Gastrocnemius medialis (tissue), 4 donors: ENCODE data around the gene ANXA2. TPM values are rescaled to one million over a fixed set of nuclear protein-coding genes. Genes with fewer than 3 reads are reported as not detected.

Experiments
- ATAC-seq, 2 donors: fragments of 150-250 bp; one replicate each; pipeline ENCODE4 v1.9.1; 2016
- DNase-seq, 2 donors: peaks; one replicate each; pipeline ENCODE4 v3.0.0-alpha.2; 2019
- H3K27ac ChIP-seq, 4 donors: fragments of 200-600 bp; sonication (generic); 1 replicate in 1 of 4; 2 replicates in 3 of 4; pipeline ENCODE4 v1.5.1; 2016 to 2018; ENCODE audit warnings: mild to moderate bottlenecking in 2 of 4, moderate library complexity in 1 of 4
- H3K27me3 ChIP-seq, 3 donors: fragments of 200-600 bp; sonication (generic) in 2 of 3; 1 replicate in 1 of 3; 2 replicates in 2 of 3; pipeline versions ENCODE4 v1.5.1 to v1.6.0; 2016 to 2019; ENCODE audit warnings: mild to moderate bottlenecking in 1 of 3, moderate library complexity in 1 of 3
- H3K36me3 ChIP-seq, 2 donors: fragments of 200-600 bp; sonication (generic) in 1 of 2; one replicate each; pipeline ENCODE4 v1.5.1; 2017 to 2018
- H3K4me1 ChIP-seq, 2 donors: fragments of 200-600 bp; sonication (generic) in 1 of 2; one replicate each; pipeline ENCODE4 v1.5.1; 2016 to 2017; ENCODE audit warnings: mild to moderate bottlenecking in 2 of 2
- H3K4me3 ChIP-seq, 4 donors: fragments of 200-600 bp; sonication (generic) in 3 of 4; 1 replicate in 1 of 4; 2 replicates in 3 of 4; pipeline ENCODE4 v1.5.1; 2016 to 2019; ENCODE audit warnings: mild to moderate bottlenecking in 2 of 4
- H3K9me3 ChIP-seq, 3 donors: fragments of 200-600 bp; sonication (generic) in 2 of 3; 1 replicate in 1 of 3; 2 replicates in 2 of 3; pipeline ENCODE4 v1.5.1; 2016 to 2019
- CTCF ChIP-seq, 5 experiments: fragments of 450-650 bp in 3 of 5; fragments of 200-600 bp in 2 of 5; sonication (generic) in 2 of 5; IDR thresholded peaks in 4 of 5; conservative IDR thresholded peaks in 1 of 5; 1 replicate in 4 of 5; 2 replicates in 1 of 5; pipeline ENCODE4 v1.5.1; 2016 to 2019; ENCODE audit warnings: antibody characterized with exemption in 5 of 5, mild to moderate bottlenecking in 3 of 5, moderate library complexity in 3 of 5
- POLR2A ChIP-seq, 2 donors: fragments of 450-650 bp; IDR thresholded peaks; one replicate each; pipeline ENCODE4 v1.6.1; 2017; ENCODE audit warnings: antibody characterized with exemption in 2 of 2, mild to moderate bottlenecking in 2 of 2, moderate library complexity in 2 of 2
- in situ Hi-C, 4 donors: fragments of 200-750 bp; cut with MboI; loops; one replicate each; pipeline versions ENCODE4 v1.15.0 to v1.8.0; 2017; ENCODE audit warnings: low sequenced_read_pairs in 4 of 4
- intact Hi-C: fragments of 100-400 bp; cut with DNase I; formaldehyde crosslinking; loops from one replicate; pipeline ENCODE4 v1.15.1; 2023; ENCODE audit warnings: low total_unique reads
- total RNA-seq, 4 donors: library from RNA; depleted of rRNA; stranded (reverse); fragments of >200 nt; gene quantifications; one replicate each; pipeline versions ENCODE4 v1.1.0 to v1.2.3, GENCODE V29; 2016

The ANXA2 gene
- total RNA-seq, 4 donors from 2014 or later: 266 to 386 (median 323) TPM

- peaks cover 4 to 95% of the 10 kb centered on the region in 2 donors for H3K36me3 ChIP-seq
- in situ Hi-C loops: loop anchor here in 2 of 4 donors (10.0 kb wide), 1 partner anchor 94 kb away; no protein-coding TSS in a partner anchor
Measured at GRCh38 chr15:60351066-60351465, 46.7 kb downstream of the ANXA2 start.

GRCh38 chr15:60350108-60350507 lies 47.7 kb downstream of the ANXA2 start:
- no peak for DNase-seq
- in situ Hi-C loops: loop anchor here in 2 of 4 donors (10.0 kb wide), 1 partner anchor 95 kb away; no protein-coding TSS in a partner anchor
- H3K9me3 ChIP-seq: no peaks in the 10 kb centered on the region
- no peak overlapping the region for H3K27ac ChIP-seq
- TF ChIP-seq CTCF (IDR thresholded peaks at IDR 0.05 in 4 of 5, conservative IDR thresholded peaks at IDR 0.05 in 1 of 5): no peak
- no peak for TF ChIP-seq POLR2A (IDR thresholded peaks at IDR 0.05)
- H3K4me3 ChIP-seq: no peak overlapping the region
- peaks cover 4 to 95% of the 10 kb centered on the region in 2 donors for H3K36me3 ChIP-seq
- intact Hi-C loops: no loop called here
- no peaks in the 10 kb centered on the region for H3K27me3 ChIP-seq
- no peak for ATAC-seq
- H3K4me1 ChIP-seq: no peaks in the 10 kb centered on the region

More at GRCh38 chr15:60351066-60351465, 46.7 kb downstream of the ANXA2 start:
- Histone ChIP-seq H3K4me1 (no peaks in the 10 kb centered on the region), H3K9me3 (no peaks in the 10 kb centered on the region), H3K27ac (no peak overlapping the region), H3K27me3 (no peaks in the 10 kb centered on the region), H3K4me3 (no peak overlapping the region)
- TF ChIP-seq CTCF (IDR thresholded peaks at IDR 0.05 in 4 of 5, conservative IDR thresholded peaks at IDR 0.05 in 1 of 5): no peak
- no peak for TF ChIP-seq POLR2A (IDR thresholded peaks at IDR 0.05)
- ATAC-seq (no peak), DNase-seq (no peak)
- intact Hi-C loops: no loop called here

- TF ChIP-seq CTCF (IDR thresholded peaks at IDR 0.05 in 4 of 5, conservative IDR thresholded peaks at IDR 0.05 in 1 of 5) (no peak), POLR2A (IDR thresholded peaks at IDR 0.05) (no peak)
- H3K27ac ChIP-seq: no peak overlapping the region
- ATAC-seq (no peak), DNase-seq (no peak)
- H3K9me3 ChIP-seq: no peaks in the 10 kb centered on the region
- H3K27me3 ChIP-seq: no peaks in the 10 kb centered on the region
- peaks cover 4 to 95% of the 10 kb centered on the region in 2 donors for H3K36me3 ChIP-seq
- H3K4me3 ChIP-seq: no peak overlapping the region
- intact Hi-C loops (no loop called here), in situ Hi-C loops (loop anchor here in 1 of 4 donors (25.0 kb wide), 1 partner anchor 112 kb away; no protein-coding TSS in a partner anchor)
- H3K4me1 ChIP-seq: no peaks in the 10 kb centered on the region
Measured at GRCh38 chr15:60349589-60349988, 48.2 kb downstream of the ANXA2 start.

GRCh38 chr15:60347480-60348049 lies 50.2 kb downstream of the ANXA2 start:
- TF ChIP-seq POLR2A (IDR thresholded peaks at IDR 0.05): no peak
- TF ChIP-seq CTCF (IDR thresholded peaks at IDR 0.05 in 4 of 5, conservative IDR thresholded peaks at IDR 0.05 in 1 of 5): no peak
- DNase-seq (no peak), ATAC-seq (no peak)
- H3K36me3 ChIP-seq: peaks cover 4 to 77% of the 10 kb centered on the region in 2 donors
- no peaks in the 10 kb centered on the region for H3K4me1 ChIP-seq
- no peak overlapping the region for H3K27ac ChIP-seq
- H3K27me3 ChIP-seq: no peaks in the 10 kb centered on the region
- intact Hi-C loops (no loop called here), in situ Hi-C loops (loop anchor here in 1 of 4 donors (25.0 kb wide), 1 partner anchor 110 kb away; no protein-coding TSS in a partner anchor)
- H3K4me3 ChIP-seq: no peak overlapping the region
- no peaks in the 10 kb centered on the region for H3K9me3 ChIP-seq
